ENCODE measurements around the gene PPM1H.

- TF ChIP-seq ZNF416 (CRISPR knock-in tag; IDR thresholded peaks at IDR 0.05) (no peak), CTCF (IDR thresholded peaks at IDR 0.05) (no peak), NR3C1 (CRISPR knock-in tag; conservative IDR thresholded peaks at IDR 0.05; ENCODE audit: low read depth) (no peak), CREB1 (CRISPR knock-in tag; IDR thresholded peaks at IDR 0.05) (no peak), ATF2 (CRISPR knock-in tag; IDR thresholded peaks at IDR 0.05; ENCODE audit: borderline replicate concordance, low read depth) (no peak), TCF7 (CRISPR knock-in tag; IDR thresholded peaks at IDR 0.05; ENCODE audit: low read depth) (no peak), ZNF396 (CRISPR knock-in tag; IDR thresholded peaks at IDR 0.05; ENCODE audit: borderline replicate concordance) (no peak), ARID4B (CRISPR knock-in tag; IDR thresholded peaks at IDR 0.05; ENCODE audit: borderline replicate concordance) (no peak), ETV6 (CRISPR knock-in tag; IDR thresholded peaks at IDR 0.05) (no peak), JUN (CRISPR knock-in tag; IDR thresholded peaks at IDR 0.05) (no peak)
- TF ChIP-seq, protein P1, sequence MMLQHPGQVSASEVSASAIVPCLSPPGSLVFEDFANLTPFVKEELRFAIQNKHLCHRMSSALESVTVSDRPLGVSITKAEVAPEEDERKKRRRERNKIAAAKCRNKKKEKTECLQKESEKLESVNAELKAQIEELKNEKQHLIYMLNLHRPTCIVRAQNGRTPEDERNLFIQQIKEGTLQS (CRISPR knock-in tag; conservative IDR thresholded peaks at IDR 0.05): no peak
- TF ChIP-seq, protein P2, sequence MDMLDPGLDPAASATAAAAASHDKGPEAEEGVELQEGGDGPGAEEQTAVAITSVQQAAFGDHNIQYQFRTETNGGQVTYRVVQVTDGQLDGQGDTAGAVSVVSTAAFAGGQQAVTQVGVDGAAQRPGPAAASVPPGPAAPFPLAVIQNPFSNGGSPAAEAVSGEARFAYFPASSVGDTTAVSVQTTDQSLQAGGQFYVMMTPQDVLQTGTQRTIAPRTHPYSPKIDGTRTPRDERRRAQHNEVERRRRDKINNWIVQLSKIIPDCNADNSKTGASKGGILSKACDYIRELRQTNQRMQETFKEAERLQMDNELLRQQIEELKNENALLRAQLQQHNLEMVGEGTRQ (CRISPR knock-in tag; IDR thresholded peaks at IDR 0.05): no peak
- TF ChIP-seq, protein P3, sequence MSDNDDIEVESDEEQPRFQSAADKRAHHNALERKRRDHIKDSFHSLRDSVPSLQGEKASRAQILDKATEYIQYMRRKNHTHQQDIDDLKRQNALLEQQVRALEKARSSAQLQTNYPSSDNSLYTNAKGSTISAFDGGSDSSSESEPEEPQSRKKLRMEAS (CRISPR knock-in tag; IDR thresholded peaks at IDR 0.05): no peak
Measured at GRCh38 chr12:62627181-62627580, 307.8 kb downstream of the PPM1H start.

Measured in WTC11 (cell line).